HepG2 (cell line): Measurements from ENCODE around the gene ZNF605. TPM values are rescaled to one million over a fixed set of nuclear protein-coding genes. Genes with fewer than 3 reads are reported as not detected.

Experiments
- BORCS8-MEF2B ChIP-seq: sonication (generic); formaldehyde crosslinking; IDR thresholded peaks from 2 replicates; pipeline ENCODE4 v1.8.0; 2022; ENCODE audit warnings: mild to moderate bottlenecking, missing genetic modification reagents
- BRCA1 ChIP-seq: sonication (generic); formaldehyde crosslinking; IDR thresholded peaks from 2 replicates; pipeline ENCODE4 v1.4.0; 2020; ENCODE audit warnings: missing genetic modification reagents
- FIP1L1 ChIP-seq: fragments of 200-400 bp; formaldehyde crosslinking; IDR thresholded peaks from 2 replicates; pipeline ENCODE4 v1.6.1; 2018; ENCODE audit warnings: low read depth, mild to moderate bottlenecking, low read length, moderate library complexity, borderline replicate concordance; ENCODE audit not compliant: insufficient read depth
- KAT2B ChIP-seq: fragments of 150-350 bp; IDR thresholded peaks from 2 replicates; pipeline ENCODE4 v1.6.1; 2014; ENCODE audit warnings: low read depth, low read length, borderline replicate concordance
- RBM22 ChIP-seq: fragments of 200-400 bp; formaldehyde crosslinking; optimal IDR thresholded peaks from 2 replicates; pipeline ENCODE3; 2017; ENCODE audit warnings: mild to moderate bottlenecking, low read length, moderate library complexity
- REL ChIP-seq: sonication (generic); formaldehyde crosslinking; conservative IDR thresholded peaks from 2 replicates; pipeline ENCODE4 v1.8.0; 2022; ENCODE audit warnings: mild to moderate bottlenecking, missing genetic modification reagents, moderate library complexity
- SMAD9 ChIP-seq: sonication (generic); formaldehyde crosslinking; IDR thresholded peaks from 2 replicates; pipeline ENCODE4 v1.5.1; 2020; ENCODE audit warnings: mild to moderate bottlenecking, missing genetic modification reagents
- SP140L ChIP-seq: sonication (generic); formaldehyde crosslinking; IDR thresholded peaks from 2 replicates; pipeline ENCODE4 v1.4.0; 2020; ENCODE audit warnings: missing genetic modification reagents, borderline replicate concordance
- TAF15 ChIP-seq: fragments of 200-400 bp; formaldehyde crosslinking; IDR thresholded peaks from one replicate; pipeline ENCODE4 v1.6.1; 2018; ENCODE audit warnings: mild to moderate bottlenecking, low read depth, low read length; ENCODE audit not compliant: poor library complexity, severe bottlenecking
- TBP ChIP-seq: sonication (generic); formaldehyde crosslinking; IDR thresholded peaks from 2 replicates; pipeline ENCODE4 v1.5.0; 2020; ENCODE audit warnings: missing genetic modification reagents
- ZBTB2 ChIP-seq: sonication (generic); formaldehyde crosslinking; IDR thresholded peaks from 2 replicates; pipeline ENCODE4 v1.8.0; 2022; ENCODE audit warnings: low read depth, missing genetic modification reagents
- ZHX1 ChIP-seq: sonication (generic); formaldehyde crosslinking; IDR thresholded peaks from 2 replicates; pipeline ENCODE4 v1.8.1; 2022; ENCODE audit warnings: low read depth, mild to moderate bottlenecking, missing genetic modification reagents
- ZNF234 ChIP-seq: sonication (generic); formaldehyde crosslinking; conservative IDR thresholded peaks from 2 replicates; pipeline ENCODE4 v1.5.1; 2020; ENCODE audit warnings: mild to moderate bottlenecking, missing genetic modification reagents
- ZNF326 ChIP-seq: sonication (generic); formaldehyde crosslinking; IDR thresholded peaks from 2 replicates; pipeline ENCODE4 v1.4.0; 2020; ENCODE audit warnings: missing genetic modification reagents, borderline replicate concordance
- ZNF550 ChIP-seq: sonication (generic); formaldehyde crosslinking; IDR thresholded peaks from 2 replicates; pipeline ENCODE4 v1.4.0; 2020; ENCODE audit warnings: mild to moderate bottlenecking, missing genetic modification reagents, borderline replicate concordance
- ZNF737 ChIP-seq: sonication (generic); formaldehyde crosslinking; IDR thresholded peaks from 2 replicates; pipeline ENCODE4 v1.5.0; 2020; ENCODE audit warnings: missing genetic modification reagents, mild to moderate bottlenecking, borderline replicate concordance
- polyA plus RNA-seq, 8 experiments: library from polyadenylated mRNA; depleted of rRNA in 3 of 8; stranded (reverse) in 7 of 8; unstranded in 1 of 8; fragments of >200 nt; fragmentation: Illumina TruSeq in 4 of 8; extraction: Trizol in 4 of 8; gene quantifications; 2 replicates each; pipeline versions ENCODE4 v1.2.1 to v1.2.3, GENCODE V29; 2011 to 2016; ENCODE audit warnings: low read depth in 4 of 8, missing spikeins in 1 of 8, mixed read lengths in 1 of 8; ENCODE audit not compliant: insufficient read depth in 1 of 8
- total RNA-seq, 5 experiments: library from RNA; depleted of rRNA; stranded (reverse); fragments of >200 nt; fragmentation: Illumina TruSeq; extraction: Trizol; gene quantifications; 2 replicates each; pipeline ENCODE4 v1.2.3, GENCODE V29; 2016; ENCODE audit warnings: low read depth in 1 of 5
- TF ChIP-seq, protein P1 (sequence below): sonication (generic); formaldehyde crosslinking; IDR thresholded peaks from 2 replicates; pipeline ENCODE4 v1.5.0; 2020; ENCODE audit warnings: missing genetic modification reagents
- TF ChIP-seq, protein P2 (sequence below): sonication (generic); formaldehyde crosslinking; IDR thresholded peaks from 2 replicates; pipeline ENCODE4 v1.5.1; 2020; ENCODE audit warnings: missing genetic modification reagents, mild to moderate bottlenecking, borderline replicate concordance
- TF ChIP-seq, protein P3 (sequence below): sonication (generic); formaldehyde crosslinking; IDR thresholded peaks from 2 replicates; pipeline ENCODE4 v1.5.0; 2020; ENCODE audit warnings: mild to moderate bottlenecking, missing genetic modification reagents

ZNF605 gene
- total and polyA plus RNA-seq, 2 of the 13 experiments (the other 11 are each of a cell fraction or from before 2014, with no cell fraction given), result 6.7 to 6.8 TPM

- TF ChIP-seq ZNF326 (CRISPR knock-in tag) (no peak), RBM22 (no peak), BORCS8-MEF2B (CRISPR knock-in tag) (no peak), BRCA1 (CRISPR knock-in tag) (0 out of 2 replicates have a peak, but pooled peaks have one; percentile 30), SMAD9 (CRISPR knock-in tag) (no peak), REL (CRISPR knock-in tag) (no peak), ZNF550 (CRISPR knock-in tag) (no peak), SP140L (CRISPR knock-in tag) (no peak), TAF15 (no peak), TBP (CRISPR knock-in tag) (no peak), KAT2B (no peak), ZNF737 (CRISPR knock-in tag) (no peak), FIP1L1 (no peak), ZBTB2 (CRISPR knock-in tag) (peak; percentile 60; the same call in 1 of the 2 replicates), ZHX1 (CRISPR knock-in tag) (no peak), ZNF234 (CRISPR knock-in tag) (no peak; the same call in 1 of the 2 replicates)
- TF ChIP-seq, protein P1, sequence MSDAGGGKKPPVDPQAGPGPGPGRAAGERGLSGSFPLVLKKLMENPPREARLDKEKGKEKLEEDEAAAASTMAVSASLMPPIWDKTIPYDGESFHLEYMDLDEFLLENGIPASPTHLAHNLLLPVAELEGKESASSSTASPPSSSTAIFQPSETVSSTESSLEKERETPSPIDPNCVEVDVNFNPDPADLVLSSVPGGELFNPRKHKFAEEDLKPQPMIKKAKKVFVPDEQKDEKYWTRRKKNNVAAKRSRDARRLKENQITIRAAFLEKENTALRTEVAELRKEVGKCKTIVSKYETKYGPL, result no peak
- TF ChIP-seq, protein P2, sequence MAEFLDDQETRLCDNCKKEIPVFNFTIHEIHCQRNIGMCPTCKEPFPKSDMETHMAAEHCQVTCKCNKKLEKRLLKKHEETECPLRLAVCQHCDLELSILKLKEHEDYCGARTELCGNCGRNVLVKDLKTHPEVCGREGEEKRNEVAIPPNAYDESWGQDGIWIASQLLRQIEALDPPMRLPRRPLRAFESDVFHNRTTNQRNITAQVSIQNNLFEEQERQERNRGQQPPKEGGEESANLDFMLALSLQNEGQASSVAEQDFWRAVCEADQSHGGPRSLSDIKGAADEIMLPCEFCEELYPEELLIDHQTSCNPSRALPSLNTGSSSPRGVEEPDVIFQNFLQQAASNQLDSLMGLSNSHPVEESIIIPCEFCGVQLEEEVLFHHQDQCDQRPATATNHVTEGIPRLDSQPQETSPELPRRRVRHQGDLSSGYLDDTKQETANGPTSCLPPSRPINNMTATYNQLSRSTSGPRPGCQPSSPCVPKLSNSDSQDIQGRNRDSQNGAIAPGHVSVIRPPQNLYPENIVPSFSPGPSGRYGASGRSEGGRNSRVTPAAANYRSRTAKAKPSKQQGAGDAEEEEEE (CRISPR knock-in tag), result no peak
- TF ChIP-seq, protein P3, sequence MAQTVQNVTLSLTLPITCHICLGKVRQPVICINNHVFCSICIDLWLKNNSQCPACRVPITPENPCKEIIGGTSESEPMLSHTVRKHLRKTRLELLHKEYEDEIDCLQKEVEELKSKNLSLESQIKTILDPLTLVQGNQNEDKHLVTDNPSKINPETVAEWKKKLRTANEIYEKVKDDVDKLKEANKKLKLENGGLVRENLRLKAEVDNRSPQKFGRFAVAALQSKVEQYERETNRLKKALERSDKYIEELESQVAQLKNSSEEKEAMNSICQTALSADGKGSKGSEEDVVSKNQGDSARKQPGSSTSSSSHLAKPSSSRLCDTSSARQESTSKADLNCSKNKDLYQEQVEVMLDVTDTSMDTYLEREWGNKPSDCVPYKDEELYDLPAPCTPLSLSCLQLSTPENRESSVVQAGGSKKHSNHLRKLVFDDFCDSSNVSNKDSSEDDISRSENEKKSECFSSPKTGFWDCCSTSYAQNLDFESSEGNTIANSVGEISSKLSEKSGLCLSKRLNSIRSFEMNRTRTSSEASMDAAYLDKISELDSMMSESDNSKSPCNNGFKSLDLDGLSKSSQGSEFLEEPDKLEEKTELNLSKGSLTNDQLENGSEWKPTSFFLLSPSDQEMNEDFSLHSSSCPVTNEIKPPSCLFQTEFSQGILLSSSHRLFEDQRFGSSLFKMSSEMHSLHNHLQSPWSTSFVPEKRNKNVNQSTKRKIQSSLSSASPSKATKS (CRISPR knock-in tag), result 0 out of 2 replicates have a peak, but pooled peaks have one; percentile 54
Observed at GRCh38 chr12:132956011-132956788, at the start of gene ZNF605 (continued).
